H54 (cell line): ENCODE data around the gene MINK1.

ENCODE experiments used
- DNase-seq: peaks from one replicate; pipeline ENCODE4 v3.0.0; 2011; ENCODE audit warnings: low spot score, mixed read lengths; ENCODE audit not compliant: insufficient read length
- FAIRE-seq: peaks from 3 replicates; lab custom pipeline; 2011; peaks lifted over from hg19 to GRCh38; lab: Jason Lieb, UNC
- POLR2A ChIP-seq: IDR thresholded peaks from 2 replicates; pipeline ENCODE4 v1.6.1; 2011; ENCODE audit warnings: low read depth, mild to moderate bottlenecking, low read length

The MINK1 gene

GRCh38 chr17:4939546-4939795, 106.3 kb downstream of the MINK1 start:
- FAIRE-seq: no peak
- no peak for TF ChIP-seq POLR2A
- no peak for DNase-seq

GRCh38 chr17:4939796-4940554, 106.8 kb downstream of the MINK1 start, which contains the start of the genes RNF167 and SLC25A11:
Gene RNF167 (plus strand): TSS chr17:4940268. CDS start chr17:4940910, 642 bp downstream.
Gene SLC25A11 (minus strand): TSS chr17:4940046. CDS start chr17:4939910, 136 bp downstream.
- FAIRE-seq: peak; percentile 73
- peak; percentile 98 for DNase-seq
- TF ChIP-seq POLR2A: peak; percentile 79

- FAIRE-seq (no peak), DNase-seq (peak; percentile 77)
- TF ChIP-seq POLR2A: peak; percentile 26; the same call in 1 of the 2 replicates
Observed at GRCh38 chr17:4940555-4941318, 107.6 kb downstream of the MINK1 start.

- FAIRE-seq: no peak
- TF ChIP-seq POLR2A: no peak
- no peak for DNase-seq
Observed at GRCh38 chr17:4941319-4941610, 108.1 kb downstream of the MINK1 start.

GRCh38 chr17:4942760-4943508, 109.8 kb downstream of the MINK1 start:
- no peak for FAIRE-seq
- no peak for TF ChIP-seq POLR2A
- no peak for DNase-seq

- FAIRE-seq: no peak
- no peak for TF ChIP-seq POLR2A
- no peak for DNase-seq
Observed at GRCh38 chr17:4944163-4944553, 111.0 kb downstream of the MINK1 start.

- TF ChIP-seq POLR2A: no peak
- no peak for DNase-seq
- no peak for FAIRE-seq
Observed at GRCh38 chr17:4944554-4945175, 111.5 kb downstream of the MINK1 start.

GRCh38 chr17:4945176-4945943, 112.2 kb downstream of the MINK1 start:
- peak; percentile 37; the same call in 1 of the 2 replicates for TF ChIP-seq POLR2A
- DNase-seq (peak; percentile 92), FAIRE-seq (peak; percentile 89)

- no peak for TF ChIP-seq POLR2A
- FAIRE-seq: no peak
Observed at GRCh38 chr17:4945944-4946280, 112.8 kb downstream of the MINK1 start.

GRCh38 chr17:4946312-4946976, 113.3 kb downstream of the MINK1 start:
- FAIRE-seq (no peak), DNase-seq (no peak)
- no peak for TF ChIP-seq POLR2A

More at GRCh38 chr17:4945944-4946280, 112.8 kb downstream of the MINK1 start:
- no peak for DNase-seq

- no peak for DNase-seq
- no peak for TF ChIP-seq POLR2A
- FAIRE-seq: no peak
Observed at GRCh38 chr17:4947010-4947410, 113.9 kb downstream of the MINK1 start.
